GM19372 (cell line): Measurements from ENCODE around the gene ERVH48-1.
"Not testable (repeated sequence)": the region's sequence is repeated elsewhere in the genome, so short reads cannot be mapped to it uniquely, and the experiment has no call there.

ENCODE experiments used
- ATAC-seq: cut with Tn5 transposase; IDR thresholded peaks from one replicate; pipeline ENCODE4 v1.9.1; 2021; ENCODE audit warnings: mild to moderate bottlenecking, low read depth, moderate library complexity; ENCODE audit not compliant: unreplicated experiment

ERVH48-1 gene

GRCh38 chr21:42939582-42940413, 14.4 kb upstream of the ERVH48-1 start:
- ATAC-seq: no peak

DNA sequence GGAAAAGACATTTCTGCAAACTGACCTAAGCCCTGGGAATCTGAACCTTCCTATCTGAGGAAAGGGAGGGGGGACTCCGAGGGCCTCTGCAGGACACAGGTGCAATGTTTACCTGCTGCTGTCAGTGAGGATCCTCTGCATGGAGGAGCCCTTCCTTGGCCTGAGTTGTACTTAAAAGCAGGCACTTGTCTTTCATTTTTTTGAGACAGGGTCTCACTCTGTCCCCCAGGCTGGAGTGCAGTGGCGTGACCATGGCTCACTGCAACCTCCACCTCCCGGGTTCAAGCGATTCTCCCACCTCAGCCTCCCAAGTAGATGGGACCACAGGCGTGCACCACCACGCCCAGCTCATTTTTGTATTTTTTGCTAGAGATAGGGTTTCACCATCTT, 13.2 kb upstream of the ERVH48-1 start:
- ATAC-seq: not testable (repeated sequence)

- no peak for ATAC-seq
Observed at GRCh38 chr21:42937960-42938605, 12.7 kb upstream of the ERVH48-1 start.

GRCh38 chr21:42937034-42937940, 11.9 kb upstream of the ERVH48-1 start:
- ATAC-seq: not testable (repeated sequence)

GRCh38 chr21:42936360-42936759, 10.9 kb upstream of the ERVH48-1 start:
- ATAC-seq: not testable (repeated sequence)

- ATAC-seq: not testable (repeated sequence)
Observed at GRCh38 chr21:42933973-42934372, 8.5 kb upstream of the ERVH48-1 start.

- ATAC-seq: not testable (repeated sequence)
Observed at GRCh38 chr21:42933137-42933970, 7.9 kb upstream of the ERVH48-1 start.

DNA sequence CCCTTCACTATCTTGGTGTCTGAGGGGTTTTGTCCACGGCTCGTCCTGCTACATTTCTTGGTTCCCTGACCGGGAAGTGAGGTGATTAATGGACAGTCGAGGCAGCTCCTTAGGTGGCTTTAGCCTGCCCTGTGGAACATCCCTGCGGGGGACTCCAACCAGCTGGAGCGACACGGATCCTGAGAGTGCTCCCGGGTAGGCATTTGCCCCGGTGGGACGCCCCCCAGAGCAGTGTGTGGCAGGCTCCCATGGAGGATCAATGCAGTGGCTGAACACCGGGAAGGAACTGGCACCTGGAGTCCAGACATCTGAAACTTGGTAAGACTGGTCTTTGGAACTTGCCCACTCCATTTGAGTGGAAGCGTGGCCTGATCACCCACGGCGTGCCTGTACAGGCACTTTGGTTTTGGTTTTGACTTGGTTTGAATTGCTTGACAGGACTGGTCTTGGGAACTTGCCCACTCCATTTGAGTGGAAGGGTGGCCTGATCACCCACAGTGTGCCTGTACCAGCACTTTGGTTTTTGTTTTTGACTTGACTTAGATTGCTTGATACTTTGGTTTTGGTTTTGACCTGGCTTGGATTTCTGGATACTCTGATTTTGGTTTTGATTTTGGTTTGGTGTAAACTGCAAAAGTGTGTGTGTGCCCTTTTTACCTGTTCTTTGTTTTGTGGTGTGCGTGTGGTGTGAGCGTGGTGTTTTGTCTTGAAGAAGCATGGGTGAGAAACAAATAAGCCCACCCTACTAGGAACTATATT, 7.1 kb upstream of the ERVH48-1 start:
- ATAC-seq: not testable (repeated sequence)

- no peak for ATAC-seq
Observed at GRCh38 chr21:42931560-42932235, 6.3 kb upstream of the ERVH48-1 start.

DNA sequence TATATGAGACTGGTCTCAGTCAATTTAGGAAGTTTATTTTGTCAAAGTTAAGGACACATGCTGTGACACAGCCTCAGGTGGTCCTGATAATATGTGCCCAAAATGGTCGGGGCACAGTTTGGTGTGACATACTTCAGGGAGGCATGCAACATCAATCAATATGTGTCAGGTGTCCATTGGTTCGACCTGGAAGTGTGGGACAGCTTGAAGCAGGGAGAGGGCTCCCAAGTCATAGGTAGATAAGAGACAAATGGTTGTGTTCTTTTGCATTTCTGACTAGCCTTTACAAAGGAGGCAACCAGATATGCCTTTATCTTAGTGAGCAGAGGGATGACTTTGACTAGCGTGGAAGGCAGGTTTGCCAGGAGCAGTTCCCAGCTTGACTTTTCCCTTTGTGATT, 4.5 kb upstream of the ERVH48-1 start:
- no peak for ATAC-seq

DNA sequence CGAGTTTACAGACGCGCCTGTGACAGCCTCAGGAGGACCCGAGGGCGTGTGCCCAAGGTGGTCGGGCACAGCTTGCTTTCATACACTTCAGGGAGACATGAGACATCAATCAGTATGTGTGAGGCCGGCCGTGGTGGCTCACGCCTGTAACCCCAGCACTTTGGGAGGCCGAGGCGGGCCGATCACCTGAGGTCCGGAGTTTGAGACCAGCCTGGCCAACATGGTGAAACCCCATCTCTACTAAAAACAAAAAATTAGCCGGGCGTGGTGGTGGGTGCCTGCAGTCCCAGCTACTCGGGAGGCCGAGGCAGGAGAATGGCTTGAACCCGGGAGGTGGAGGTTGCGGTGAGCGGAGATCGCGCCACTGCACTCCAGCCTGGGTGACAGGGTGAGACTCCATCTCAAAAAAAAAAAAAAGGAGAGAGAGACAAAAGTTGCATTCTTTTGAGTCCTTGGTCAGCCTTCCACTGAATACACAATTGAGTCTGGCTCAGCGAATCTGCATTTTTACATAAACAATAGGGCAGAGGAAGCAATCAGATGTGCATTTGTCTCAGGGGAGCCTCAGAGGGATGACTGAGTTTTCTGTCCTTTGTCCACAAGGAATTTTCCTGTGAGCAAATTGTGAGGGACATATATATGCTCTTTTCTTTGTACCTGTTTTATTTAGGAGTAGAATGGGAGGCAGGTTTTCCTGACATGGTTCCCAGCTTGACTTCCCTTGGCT, 2.2 kb upstream of the ERVH48-1 start:
- ATAC-seq: not testable (repeated sequence)

DNA sequence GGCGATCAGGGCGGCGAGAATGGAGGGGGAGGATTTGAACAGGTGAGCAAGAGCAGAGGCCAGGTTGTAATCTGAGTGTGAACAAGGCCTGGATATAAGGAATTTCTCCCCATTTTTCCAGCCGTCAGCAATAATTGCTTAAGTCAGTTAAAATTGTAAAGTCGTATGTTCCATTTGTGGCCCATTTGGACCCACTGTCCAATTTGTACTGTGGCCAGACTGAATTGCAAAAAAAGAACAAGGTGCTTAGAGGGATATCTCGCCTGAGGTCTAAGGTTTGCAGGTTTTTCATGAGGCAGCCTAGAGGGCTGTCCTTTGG, 1.0 kb downstream of the ERVH48-1 start:
- no peak for ATAC-seq

GRCh38 chr21:42923553-42924432, 1.6 kb downstream of the ERVH48-1 start:
- peak; percentile 54 for ATAC-seq

GRCh38 chr21:42922918-42923317, 2.5 kb downstream of the ERVH48-1 start:
- no peak for ATAC-seq

- ATAC-seq: no peak
Observed at GRCh38 chr21:42921927-42922326, 3.5 kb downstream of the ERVH48-1 start.

GRCh38 chr21:42918291-42918690, 7.1 kb downstream of the ERVH48-1 start:
- ATAC-seq: no peak

GRCh38 chr21:42913476-42913875, 12.0 kb downstream of the ERVH48-1 start:
- no peak for ATAC-seq
